SHP77 treated with DMSO at 0.1 percent for 48 hours (cell line): Measurements from ENCODE around the gene SLC30A7.
"Not testable (repeated sequence)": the region's sequence is repeated elsewhere in the genome, so short reads cannot be mapped to it uniquely, and the experiment has no call there.

ENCODE experiments used
- DNase-seq: peaks from one replicate; lab custom pipeline; 2025; lab: John Stamatoyannopoulos, UW

SLC30A7 gene

DNA sequence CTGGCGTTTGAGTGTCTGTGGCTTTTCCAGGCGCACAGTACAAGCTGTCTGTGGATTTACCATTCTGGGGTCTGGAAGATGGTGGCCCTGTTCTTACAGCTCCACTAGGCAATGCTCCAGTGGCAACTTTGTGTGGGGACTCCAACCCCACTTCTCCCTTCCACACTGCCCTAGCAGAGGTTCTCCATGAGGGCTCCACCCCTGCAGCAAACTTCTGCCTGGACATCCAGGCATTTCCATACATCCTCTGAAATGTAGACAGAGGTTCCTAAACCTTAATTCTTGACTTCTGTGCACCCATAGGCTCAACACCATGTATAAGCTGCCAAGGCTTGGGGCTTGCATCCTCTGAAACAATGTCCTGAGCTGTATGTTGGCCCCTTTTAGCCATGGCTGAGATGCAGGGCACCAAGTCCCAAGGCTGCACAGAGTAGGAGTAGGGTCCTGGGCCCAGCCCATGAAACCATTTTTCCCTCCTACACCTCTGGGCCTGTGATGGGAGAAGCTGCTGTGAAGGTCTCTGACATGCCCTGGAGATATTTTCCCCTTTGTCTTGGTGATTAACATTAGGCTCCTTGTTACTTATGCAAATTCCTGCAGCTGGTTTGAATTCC, 5.9 kb upstream of the SLC30A7 start:
- DNase-seq, result not testable (repeated sequence)

GRCh38 chr1:100891380-100891779, 4.5 kb upstream of the SLC30A7 start:
- no peak for DNase-seq

- DNase-seq, result no peak
These were observed 3.3 kb upstream of the SLC30A7 start for GRCh38 chr1:100892554-100892953.

- no peak for DNase-seq
These were observed 2.2 kb upstream of the SLC30A7 start for GRCh38 chr1:100893718-100894117.

GRCh38 chr1:100894603-100895539, 1.0 kb upstream of the SLC30A7 start, which contains the start of gene EXTL2:
TSS of gene EXTL2 (minus strand) at chr1:100894842. CDS start at chr1:100888757, 6,085 bp downstream.
- DNase-seq, result peak; percentile 86

- no peak for DNase-seq
These were observed 642 bp downstream of the SLC30A7 start for GRCh38 chr1:100896481-100896982.

GRCh38 chr1:100902365-100902764, 6.5 kb downstream of the SLC30A7 start:
- no peak for DNase-seq

GRCh38 chr1:100903777-100904176, 7.9 kb downstream of the SLC30A7 start:
- no peak for DNase-seq

DNA sequence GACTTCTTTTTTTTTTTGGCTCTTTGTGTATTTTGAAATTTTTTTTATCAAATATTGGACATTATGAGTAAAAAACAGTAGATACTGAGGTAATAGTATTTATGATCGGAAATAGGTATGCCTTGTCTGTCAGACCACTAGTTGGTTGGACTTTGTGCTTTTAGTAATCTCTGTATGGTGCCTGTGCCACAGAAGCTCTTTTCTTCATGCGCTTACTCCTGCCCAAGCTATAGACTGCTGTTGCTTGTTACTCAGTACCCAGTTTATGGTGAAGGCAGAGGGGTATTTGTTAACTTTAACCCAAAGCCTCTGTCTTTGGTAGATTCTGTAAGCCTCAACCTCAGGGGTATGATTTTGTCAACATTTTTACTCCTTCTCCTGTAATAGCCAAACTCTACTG, 8.6 kb downstream of the SLC30A7 start:
- DNase-seq, result no peak

DNA sequence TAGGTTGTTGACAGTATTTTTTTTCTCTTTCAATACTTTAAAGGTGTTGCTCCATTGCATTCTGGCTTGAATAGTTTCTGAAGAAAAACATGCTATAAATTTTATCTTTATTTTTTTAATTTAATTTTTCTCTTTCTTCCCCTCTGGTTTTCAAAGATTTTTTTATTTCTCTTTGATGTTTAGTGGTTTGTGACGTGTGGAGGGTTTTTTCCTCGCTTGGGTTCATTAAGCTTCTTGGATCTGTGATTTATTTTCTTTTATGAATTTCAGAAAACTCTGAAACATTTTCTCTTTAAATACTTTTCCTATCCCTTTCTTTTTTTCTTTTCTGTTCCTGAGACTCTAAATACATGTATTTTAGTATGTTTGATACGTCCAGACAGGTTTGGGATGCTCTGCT, 9.3 kb downstream of the SLC30A7 start:
- no peak for DNase-seq

- DNase-seq, result no peak
These were observed 12.0 kb downstream of the SLC30A7 start for GRCh38 chr1:100907887-100908286.

DNA sequence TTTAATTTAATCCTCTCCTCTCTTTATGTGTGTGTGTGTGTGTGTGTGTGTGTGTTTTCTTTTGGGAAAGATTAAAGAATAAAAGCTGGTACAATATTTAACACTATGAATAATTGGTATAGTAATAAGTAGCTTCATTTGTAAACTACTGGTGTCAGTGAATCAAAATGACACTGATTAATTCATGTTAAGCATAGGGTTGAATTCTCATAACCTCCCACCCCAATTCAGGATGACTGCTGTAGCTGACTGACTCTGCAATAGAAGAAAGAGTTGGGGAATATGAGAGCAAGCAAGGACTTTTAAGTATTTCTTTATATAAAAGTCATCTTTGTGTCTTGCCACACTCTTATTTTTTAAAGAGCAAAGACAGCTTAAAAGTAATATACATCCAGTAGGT, 13.1 kb downstream of the SLC30A7 start:
- no peak for DNase-seq

DNA sequence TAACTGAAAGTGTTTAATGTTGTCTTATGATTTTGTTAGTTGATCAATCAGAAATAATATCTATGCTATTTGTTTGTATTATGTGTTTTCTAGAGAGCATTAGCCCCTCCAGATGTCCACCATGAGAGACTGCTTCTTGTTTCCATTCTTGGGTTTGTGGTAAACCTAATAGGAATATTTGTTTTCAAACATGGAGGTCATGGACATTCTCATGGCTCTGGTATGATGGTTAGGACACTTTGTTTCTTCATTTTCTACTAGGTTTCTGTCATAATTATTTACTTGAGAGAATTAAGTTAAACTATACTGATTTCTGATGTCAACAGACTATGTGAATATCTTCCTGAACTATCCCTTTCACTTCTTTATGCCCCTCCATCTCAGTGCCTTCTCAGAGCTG, 16.1 kb downstream of the SLC30A7 start:
- DNase-seq, result no peak

DNA sequence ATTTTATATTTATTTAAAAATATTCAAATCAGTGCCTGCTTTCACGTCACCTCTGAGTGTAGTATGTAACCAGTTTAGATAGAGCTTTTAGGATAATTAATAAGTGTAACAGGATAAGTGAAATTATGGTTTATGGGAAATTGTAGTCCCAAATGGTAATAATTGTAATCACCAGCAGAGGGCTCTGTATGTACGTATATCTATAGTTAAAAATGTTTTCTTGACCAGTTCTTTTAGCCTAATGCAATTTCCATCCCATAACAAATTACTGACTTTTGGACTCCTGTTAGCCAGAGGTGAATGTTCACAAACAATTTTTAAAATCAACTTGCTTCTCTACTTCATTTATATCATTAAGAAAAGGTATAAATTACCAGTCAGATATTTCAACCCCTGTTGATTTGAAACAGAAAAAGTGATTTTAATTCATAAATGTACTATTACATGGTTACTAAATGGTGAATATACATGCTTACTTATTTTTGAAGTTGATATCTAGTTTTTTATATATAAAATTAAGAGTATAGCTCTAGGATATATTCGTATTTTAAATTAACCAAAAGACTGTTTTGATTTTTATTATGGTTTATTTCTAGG, 25.3 kb downstream of the SLC30A7 start:
- peak; percentile 14 for DNase-seq

- DNase-seq, result no peak
These were observed 28.3 kb downstream of the SLC30A7 start for GRCh38 chr1:100924212-100924611.

DNA sequence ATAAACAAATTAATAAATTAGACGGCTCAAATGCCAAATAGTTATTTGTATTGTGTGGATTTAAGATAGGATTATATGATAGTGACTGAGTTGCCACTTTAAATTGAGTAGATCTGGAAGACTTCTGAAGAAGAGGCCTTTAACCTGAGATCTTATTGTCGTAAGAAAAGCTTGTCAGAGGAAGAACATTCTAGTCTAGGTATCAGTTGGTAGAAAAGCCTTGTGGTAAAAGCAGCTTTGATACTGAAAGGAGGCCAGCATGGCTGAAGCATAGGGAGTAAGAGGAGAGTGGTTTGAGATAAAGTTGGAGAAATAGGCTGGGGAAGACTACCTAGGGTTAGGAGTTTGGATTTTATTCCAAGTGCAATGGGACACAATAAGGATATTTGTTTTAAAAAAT, 29.1 kb downstream of the SLC30A7 start:
- DNase-seq, result no peak

DNA sequence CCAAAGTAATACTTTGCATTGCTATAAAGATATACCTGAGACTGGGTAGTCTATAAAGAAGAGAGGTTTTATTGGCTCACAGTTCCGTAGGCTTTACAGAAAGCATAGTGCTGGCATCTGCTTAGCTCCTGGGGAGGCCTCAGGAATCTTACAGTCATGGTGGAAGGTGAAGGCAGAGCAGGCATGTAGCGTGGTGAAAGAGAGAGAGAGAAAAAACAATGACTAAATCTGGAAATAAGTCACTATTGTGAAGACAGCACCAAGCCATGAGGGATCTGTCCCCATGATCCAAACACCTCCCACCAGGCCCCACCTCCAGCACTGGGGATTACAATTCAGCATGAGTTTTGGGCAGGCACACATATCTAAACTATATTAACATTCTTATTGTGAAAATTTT, 30.4 kb downstream of the SLC30A7 start:
- DNase-seq, result no peak

GRCh38 chr1:100927276-100927675, 31.4 kb downstream of the SLC30A7 start:
- DNase-seq, result no peak

DNA sequence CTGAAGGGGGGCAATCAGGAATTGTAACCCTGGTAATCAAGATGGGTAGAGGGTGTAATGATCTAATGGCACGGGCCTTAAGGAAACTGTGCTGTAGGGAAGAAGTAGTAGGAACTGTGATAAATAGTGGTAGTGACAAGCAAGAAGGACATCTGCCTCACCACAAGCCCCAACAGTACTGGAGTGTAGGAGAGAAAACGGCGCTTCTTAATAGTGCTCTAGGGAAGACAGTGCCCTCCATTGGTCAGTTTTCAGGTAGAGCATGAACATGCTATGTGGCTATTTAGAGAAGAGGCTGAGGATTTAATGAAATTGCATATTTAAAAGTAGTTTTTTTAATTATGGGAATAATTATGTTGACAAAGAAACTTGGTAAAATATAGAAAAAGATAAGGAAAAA, 32.2 kb downstream of the SLC30A7 start:
- no peak for DNase-seq

DNA sequence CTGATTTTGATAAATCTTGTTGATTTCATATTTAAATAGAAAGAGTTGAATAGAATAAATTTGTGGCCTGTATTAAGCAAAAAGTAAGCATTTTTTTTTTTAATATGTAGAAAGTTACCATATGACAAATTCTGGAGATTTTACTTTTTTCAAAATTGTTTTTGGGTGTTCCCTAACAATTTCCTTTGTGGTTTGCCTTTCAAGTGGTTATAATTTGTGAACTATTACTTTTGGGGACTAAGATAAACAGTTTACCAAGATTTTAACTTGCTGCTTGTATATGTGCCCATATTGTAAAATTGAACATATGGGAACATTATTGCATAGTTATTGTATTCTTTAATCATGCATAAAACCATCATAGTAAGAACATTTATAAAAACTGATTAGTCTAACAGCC, 34.6 kb downstream of the SLC30A7 start:
- no peak for DNase-seq

DNA sequence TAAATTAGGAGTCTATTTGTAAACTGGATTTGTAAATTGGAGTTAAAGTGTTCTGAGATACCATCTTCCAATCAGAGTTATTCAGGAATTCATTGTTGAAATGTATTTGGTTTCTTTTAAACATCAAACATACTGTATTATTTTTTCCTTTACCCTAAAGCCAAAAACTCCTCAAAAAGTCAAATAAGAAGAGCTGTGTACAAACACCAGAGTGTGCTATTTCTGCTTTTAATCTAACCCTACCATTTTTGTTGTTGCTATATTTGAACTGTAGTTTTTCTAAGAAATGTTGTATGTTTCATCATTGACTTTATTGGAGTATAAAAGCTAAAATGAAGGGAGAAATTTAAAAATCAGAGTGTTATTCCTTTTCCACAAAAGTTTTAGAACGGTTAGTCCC, 35.8 kb downstream of the SLC30A7 start:
- DNase-seq, result no peak

DNA sequence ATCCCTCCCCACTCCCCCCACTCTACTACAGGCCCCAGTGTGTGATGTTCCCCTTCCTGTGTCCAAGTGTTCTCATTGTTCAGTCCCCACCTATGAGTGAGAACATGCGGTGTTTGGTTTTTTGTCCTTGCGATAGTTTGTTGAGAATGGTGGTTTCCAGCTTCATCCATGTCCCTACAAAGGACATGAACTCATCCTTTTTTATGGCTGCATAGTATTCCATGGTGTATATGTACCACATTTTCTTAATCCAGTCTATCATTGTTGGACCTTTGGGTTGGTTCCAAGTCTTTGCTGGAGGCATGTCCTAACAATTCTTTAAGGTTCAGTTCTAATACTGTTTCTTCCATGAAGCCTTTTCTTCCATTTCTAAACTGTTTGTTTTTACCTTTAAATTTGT, 37.7 kb downstream of the SLC30A7 start:
- not testable (repeated sequence) for DNase-seq
